NCI-H524 (cell line): ENCODE measurements around the gene VEZT.
A peak's percentile ranks its signal among the peaks of the same experiment; 100 is the strongest.
"Not testable (repeated sequence)": the region's sequence is repeated elsewhere in the genome, so short reads cannot be mapped to it uniquely, and the experiment has no call there.

ENCODE experiments used
- DNase-seq, 2 experiments: peaks; one replicate each; lab custom pipeline; 2025; lab: John Stamatoyannopoulos, UW

Gene VEZT

GRCh38 chr12:95217377-95218149 lies at the start of gene VEZT, which contains the start of gene FGD6:
Gene VEZT (plus strand): TSS chr12:95217807. CDS start chr12:95217851, 44 bp downstream.
Gene FGD6 (minus strand): TSS chr12:95217467. CDS start chr12:95217240, 227 bp downstream.
- peak; percentile 99 for DNase-seq

- no peak for DNase-seq
Measured at GRCh38 chr12:95168746-95169145, 48.9 kb upstream of the VEZT start.

- DNase-seq: no peak
Measured at GRCh38 chr12:95169368-95169767, 48.2 kb upstream of the VEZT start.

GRCh38 chr12:95173392-95174251 lies 44.0 kb upstream of the VEZT start:
- no peak for DNase-seq

- no peak for DNase-seq
Measured at GRCh38 chr12:95177201-95177768, 40.3 kb upstream of the VEZT start.

GRCh38 chr12:95178136-95178535 lies 39.5 kb upstream of the VEZT start:
- no peak for DNase-seq

- DNase-seq: no peak
Measured at GRCh38 chr12:95179011-95179410, 38.6 kb upstream of the VEZT start.

- DNase-seq: no peak
Measured at GRCh38 chr12:95181103-95181502, 36.5 kb upstream of the VEZT start.

GRCh38 chr12:95182868-95183415 lies 34.7 kb upstream of the VEZT start:
- no peak for DNase-seq

- no peak for DNase-seq
Measured at GRCh38 chr12:95184121-95184520, 33.5 kb upstream of the VEZT start.

- no peak for DNase-seq
Measured at GRCh38 chr12:95185072-95185471, 32.5 kb upstream of the VEZT start.

- no peak for DNase-seq
Measured at GRCh38 chr12:95185854-95186253, 31.8 kb upstream of the VEZT start.

GRCh38 chr12:95187865-95188415 lies 29.7 kb upstream of the VEZT start:
- no peak for DNase-seq

GRCh38 chr12:95191060-95191696 lies 26.4 kb upstream of the VEZT start:
- no peak for DNase-seq

GRCh38 chr12:95192271-95192670 lies 25.3 kb upstream of the VEZT start:
- DNase-seq: no peak

- no peak for DNase-seq
Measured at GRCh38 chr12:95193139-95193538, 24.5 kb upstream of the VEZT start.

- DNase-seq: no peak
Measured at GRCh38 chr12:95195122-95195521, 22.5 kb upstream of the VEZT start.

GRCh38 chr12:95196875-95197569 lies 20.6 kb upstream of the VEZT start:
- not testable (repeated sequence) for DNase-seq

- peak in 1 of 2 experiments; percentile 19 for DNase-seq
Measured at GRCh38 chr12:95197636-95198035, 20.0 kb upstream of the VEZT start.

GRCh38 chr12:95198914-95199313 lies 18.7 kb upstream of the VEZT start:
- DNase-seq: no peak
